Gastroesophageal sphincter (tissue), 3 donors: ENCODE measurements around the gene SF3B3.

ENCODE experiments used
- EP300 ChIP-seq: sonication (generic); formaldehyde crosslinking; IDR thresholded peaks from one replicate; pipeline ENCODE4 v1.6.1; 2017; ENCODE audit warnings: antibody characterized with exemption, mild to moderate bottlenecking
- POLR2A ChIP-seq, 2 donors: fragments of 450-650 bp; IDR thresholded peaks; one replicate each; pipeline ENCODE4 v1.6.1; 2017; ENCODE audit warnings: antibody characterized with exemption in 2 of 2, mild to moderate bottlenecking in 2 of 2, moderate library complexity in 1 of 2
- TF ChIP-seq, protein P1 (sequence below), 4 experiments: fragments of 200-600 bp in 2 of 4; fragments of 450-650 bp in 2 of 4; sonication (generic) in 1 of 4; IDR thresholded peaks; one replicate each; pipeline ENCODE4 v1.5.1; 2017 to 2019; ENCODE audit warnings: antibody characterized with exemption in 4 of 4, mild to moderate bottlenecking in 2 of 4, moderate library complexity in 2 of 4

DNA sequence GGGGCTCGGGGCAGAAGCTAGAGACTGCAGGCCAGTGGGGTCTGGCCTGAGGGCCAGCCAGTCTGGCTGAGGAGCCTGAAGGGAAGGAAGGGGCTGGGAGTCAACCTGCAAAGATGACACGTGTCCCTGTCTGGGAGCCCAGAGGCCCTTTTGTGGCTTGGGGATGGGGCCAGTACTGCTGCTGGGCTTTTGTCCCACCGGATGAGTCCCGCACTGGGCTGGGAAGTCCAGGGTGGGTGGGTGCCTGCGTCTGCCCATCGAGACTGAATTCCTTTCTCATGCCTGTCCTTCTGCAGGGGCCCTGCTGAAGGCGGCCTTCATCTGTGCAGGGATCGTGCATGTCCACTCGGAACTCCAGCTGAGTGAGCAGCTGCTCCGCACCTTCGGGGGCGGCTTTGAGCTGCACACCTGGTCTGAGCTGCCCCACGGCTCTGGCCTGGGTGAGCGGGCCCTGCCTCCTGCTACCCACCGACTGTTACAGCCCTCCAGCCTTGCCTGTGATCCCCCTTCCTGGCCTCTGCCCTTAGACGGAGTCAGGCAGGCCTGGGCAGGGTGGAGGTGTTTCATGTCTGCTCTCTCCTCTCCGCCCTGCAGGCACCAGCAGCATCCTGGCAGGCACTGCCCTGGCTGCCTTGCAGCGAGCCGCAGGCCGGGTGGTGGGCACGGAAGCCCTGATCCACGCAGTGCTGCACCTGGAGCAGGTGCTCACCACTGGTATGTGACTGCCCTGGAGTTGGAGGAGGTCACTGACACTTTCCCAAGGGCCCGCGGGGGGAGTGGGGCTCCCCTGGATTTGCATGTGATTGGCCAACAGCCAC lies 48.4 kb upstream of the SF3B3 start:
- TF ChIP-seq POLR2A (IDR thresholded peaks at IDR 0.05) (no peak), EP300 (no peak)
- TF ChIP-seq, protein P1, sequence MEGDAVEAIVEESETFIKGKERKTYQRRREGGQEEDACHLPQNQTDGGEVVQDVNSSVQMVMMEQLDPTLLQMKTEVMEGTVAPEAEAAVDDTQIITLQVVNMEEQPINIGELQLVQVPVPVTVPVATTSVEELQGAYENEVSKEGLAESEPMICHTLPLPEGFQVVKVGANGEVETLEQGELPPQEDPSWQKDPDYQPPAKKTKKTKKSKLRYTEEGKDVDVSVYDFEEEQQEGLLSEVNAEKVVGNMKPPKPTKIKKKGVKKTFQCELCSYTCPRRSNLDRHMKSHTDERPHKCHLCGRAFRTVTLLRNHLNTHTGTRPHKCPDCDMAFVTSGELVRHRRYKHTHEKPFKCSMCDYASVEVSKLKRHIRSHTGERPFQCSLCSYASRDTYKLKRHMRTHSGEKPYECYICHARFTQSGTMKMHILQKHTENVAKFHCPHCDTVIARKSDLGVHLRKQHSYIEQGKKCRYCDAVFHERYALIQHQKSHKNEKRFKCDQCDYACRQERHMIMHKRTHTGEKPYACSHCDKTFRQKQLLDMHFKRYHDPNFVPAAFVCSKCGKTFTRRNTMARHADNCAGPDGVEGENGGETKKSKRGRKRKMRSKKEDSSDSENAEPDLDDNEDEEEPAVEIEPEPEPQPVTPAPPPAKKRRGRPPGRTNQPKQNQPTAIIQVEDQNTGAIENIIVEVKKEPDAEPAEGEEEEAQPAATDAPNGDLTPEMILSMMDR (IDR thresholded peaks at IDR 0.05) = no peak
